OCI-LY1 (cell line): ENCODE measurements around the gene EPOP.

ENCODE experiments used
- H2AFZ ChIP-seq: fragments of 200-600 bp; sonication (generic), shearing (Covaris generic); 2 replicates; pipeline ENCODE4 v1.6.0; 2014; ENCODE audit warnings: antibody characterized with exemption, mild to moderate bottlenecking, low read length
- H3F3A ChIP-seq: fragments of 200-600 bp; sonication (generic), shearing (Covaris generic); 2 replicates; pipeline ENCODE4 v1.6.0; 2014; ENCODE audit warnings: mild to moderate bottlenecking, antibody characterized with exemption, low read length, moderate library complexity; ENCODE audit not compliant: insufficient read depth
- H3K27ac ChIP-seq: fragments of 200-600 bp; sonication (generic); 2 replicates; pipeline ENCODE4 v1.5.1; 2014; ENCODE audit warnings: low read length, mixed run types, mild to moderate bottlenecking, low read depth; ENCODE audit not compliant: poor library complexity, severe bottlenecking
- H3K27me3 ChIP-seq: fragments of 200-600 bp; sonication (generic); 2 replicates; pipeline ENCODE4 v1.6.0; 2014; ENCODE audit warnings: antibody characterized with exemption, mild to moderate bottlenecking, low read length, moderate library complexity; ENCODE audit not compliant: insufficient read depth
- H3K36me3 ChIP-seq: fragments of 200-600 bp; sonication (generic); 2 replicates; pipeline ENCODE4 v1.6.1; 2014; ENCODE audit warnings: mild to moderate bottlenecking, antibody characterized with exemption, low read length, moderate library complexity, mixed read lengths; ENCODE audit not compliant: insufficient read depth
- H3K4me1 ChIP-seq: fragments of 200-600 bp; sonication (generic); 2 replicates; pipeline ENCODE4 v1.5.1; 2014; ENCODE audit warnings: mild to moderate bottlenecking, low read length, moderate library complexity; ENCODE audit not compliant: insufficient read depth, severe bottlenecking
- H3K4me2 ChIP-seq: fragments of 200-600 bp; sonication (generic), shearing (Covaris generic); 2 replicates; pipeline ENCODE4 v1.6.1; 2014; ENCODE audit warnings: low read length
- H3K4me3 ChIP-seq: fragments of 200-600 bp; sonication (generic); 2 replicates; pipeline ENCODE4 v1.5.1; 2014; ENCODE audit warnings: low read length, low read depth, mild to moderate bottlenecking, mixed read lengths; ENCODE audit not compliant: poor library complexity, severe bottlenecking
- H3K79me2 ChIP-seq: fragments of 200-600 bp; shearing (Covaris generic); 2 replicates; pipeline ENCODE4 v1.6.1; 2016; ENCODE audit warnings: mixed run types, low read length, mixed read lengths; ENCODE audit not compliant: insufficient read depth
- H3K9ac ChIP-seq: fragments of 200-600 bp; sonication (generic), shearing (Covaris generic); 2 replicates; pipeline ENCODE4 v1.6.1; 2014; ENCODE audit warnings: mild to moderate bottlenecking, low read length, mixed read lengths
- H3K9me2 ChIP-seq: fragments of 200-600 bp; sonication (generic), shearing (Covaris generic); 2 replicates; pipeline ENCODE4 v1.6.1; 2014; ENCODE audit warnings: low read depth, mild to moderate bottlenecking, low read length, mixed read lengths
- H3K9me3 ChIP-seq: fragments of 200-600 bp; shearing (Covaris generic); 2 replicates; pipeline ENCODE4 v1.6.1; 2014; ENCODE audit warnings: low read length, mixed read lengths
- H4K20me1 ChIP-seq: fragments of 200-600 bp; sonication (generic), shearing (Covaris generic); 2 replicates; pipeline ENCODE4 v1.6.0; 2016; ENCODE audit warnings: mild to moderate bottlenecking, low read length; ENCODE audit not compliant: insufficient read depth
- EZH2 ChIP-seq: fragments of 200-600 bp; sonication (generic), shearing (Covaris generic); IDR thresholded peaks from 2 replicates; pipeline ENCODE4 v1.8.0; 2017; ENCODE audit warnings: borderline replicate concordance, mixed run types, mild to moderate bottlenecking, antibody characterized with exemption, low read length, moderate library complexity, mixed read lengths
- TF ChIP-seq, protein P1 (sequence below): fragments of 200-600 bp; sonication (generic), shearing (Covaris generic); IDR thresholded peaks from 2 replicates; pipeline ENCODE4 v1.5.1; 2017; ENCODE audit warnings: mild to moderate bottlenecking, antibody characterized with exemption, low read length, moderate library complexity, mixed read lengths

EPOP gene

DNA sequence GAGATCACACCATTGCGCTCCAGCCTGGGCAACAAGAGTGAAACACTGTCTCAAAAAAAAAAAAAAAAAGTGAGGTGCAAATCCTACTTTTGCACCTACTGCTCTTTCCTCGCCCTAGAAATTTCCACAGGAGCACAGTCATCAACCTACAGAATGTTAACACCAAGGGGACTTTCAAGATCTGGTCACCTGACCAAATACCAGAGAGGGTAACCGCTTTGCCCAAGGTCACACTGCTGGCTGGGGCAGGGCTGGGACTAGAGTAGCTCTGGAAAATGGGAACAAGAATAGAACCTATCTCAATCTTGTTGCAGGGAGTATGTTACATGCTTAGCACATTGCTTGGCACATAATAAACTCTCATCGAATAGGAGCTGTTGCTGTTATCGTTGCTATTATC, 24.0 kb upstream of the EPOP start:
- TF ChIP-seq, protein P1, sequence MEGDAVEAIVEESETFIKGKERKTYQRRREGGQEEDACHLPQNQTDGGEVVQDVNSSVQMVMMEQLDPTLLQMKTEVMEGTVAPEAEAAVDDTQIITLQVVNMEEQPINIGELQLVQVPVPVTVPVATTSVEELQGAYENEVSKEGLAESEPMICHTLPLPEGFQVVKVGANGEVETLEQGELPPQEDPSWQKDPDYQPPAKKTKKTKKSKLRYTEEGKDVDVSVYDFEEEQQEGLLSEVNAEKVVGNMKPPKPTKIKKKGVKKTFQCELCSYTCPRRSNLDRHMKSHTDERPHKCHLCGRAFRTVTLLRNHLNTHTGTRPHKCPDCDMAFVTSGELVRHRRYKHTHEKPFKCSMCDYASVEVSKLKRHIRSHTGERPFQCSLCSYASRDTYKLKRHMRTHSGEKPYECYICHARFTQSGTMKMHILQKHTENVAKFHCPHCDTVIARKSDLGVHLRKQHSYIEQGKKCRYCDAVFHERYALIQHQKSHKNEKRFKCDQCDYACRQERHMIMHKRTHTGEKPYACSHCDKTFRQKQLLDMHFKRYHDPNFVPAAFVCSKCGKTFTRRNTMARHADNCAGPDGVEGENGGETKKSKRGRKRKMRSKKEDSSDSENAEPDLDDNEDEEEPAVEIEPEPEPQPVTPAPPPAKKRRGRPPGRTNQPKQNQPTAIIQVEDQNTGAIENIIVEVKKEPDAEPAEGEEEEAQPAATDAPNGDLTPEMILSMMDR = no peak
- no peak for TF ChIP-seq EZH2
- H3K27me3 ChIP-seq = peaks cover 4% of the 10 kb centered on the region; the same call in 1 of the 2 replicates
- no peak overlapping the region for H3K27ac ChIP-seq
- no peak overlapping the region for H3K4me3 ChIP-seq
- no peaks in the 10 kb centered on the region for H3K9me3 ChIP-seq
- peaks cover 19% of the 10 kb centered on the region for H3K4me1 ChIP-seq
- H2AFZ ChIP-seq = no peak overlapping the region
- no peaks in the 10 kb centered on the region for H3K9me2 ChIP-seq
- H3K36me3 ChIP-seq = no peaks in the 10 kb centered on the region; the same call in 1 of the 2 replicates
- H4K20me1 ChIP-seq = no peaks in the 10 kb centered on the region
- H3K4me2 ChIP-seq = no peak overlapping the region
- H3K79me2 ChIP-seq = no peaks in the 10 kb centered on the region
- H3F3A ChIP-seq = peaks cover 7% of the 10 kb centered on the region; the same call in 1 of the 2 replicates
- H3K9ac ChIP-seq = no peak overlapping the region

DNA sequence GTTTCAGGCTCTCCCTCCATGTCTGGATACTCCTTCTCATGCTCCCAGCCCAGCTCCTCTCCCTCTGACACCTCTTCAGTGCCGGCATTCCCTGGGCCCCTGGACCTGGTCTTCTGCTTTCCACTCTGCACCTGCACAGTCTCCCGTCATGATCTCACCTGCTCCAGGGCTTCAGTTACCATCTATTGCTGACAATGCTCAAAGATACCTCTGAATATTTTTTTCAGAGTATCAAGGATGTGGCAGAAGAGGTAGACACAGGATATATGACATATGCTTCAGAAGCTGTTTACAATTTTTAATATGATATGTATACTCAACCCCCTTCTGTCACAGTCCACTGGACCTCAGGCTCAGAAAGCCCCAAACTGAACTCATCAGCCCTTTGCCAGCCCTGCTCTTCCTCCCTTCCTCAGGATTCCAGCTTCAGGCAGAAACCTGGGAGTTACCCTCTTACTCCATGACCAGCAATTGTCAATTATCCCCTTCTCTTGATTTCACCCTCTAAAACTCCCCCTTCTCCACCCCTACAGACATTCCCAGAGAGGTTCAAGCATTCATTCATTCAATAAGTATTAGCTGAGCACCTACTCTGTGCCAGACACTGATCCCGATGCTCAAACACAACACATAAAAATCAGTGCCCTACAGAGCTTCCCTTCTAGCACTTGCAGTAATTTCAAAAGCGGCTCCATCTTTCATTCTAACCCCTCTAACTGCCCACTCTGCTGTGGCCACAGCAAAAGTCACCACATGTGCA, 22.5 kb upstream of the EPOP start:
- H3K27me3 ChIP-seq = peaks cover 4% of the 10 kb centered on the region; the same call in 1 of the 2 replicates
- TF ChIP-seq, protein P1 = no peak
- TF ChIP-seq EZH2 = no peak
- no peak overlapping the region for H3K27ac ChIP-seq
- H3K9ac ChIP-seq = no peak overlapping the region
- peaks cover 7% of the 10 kb centered on the region; the same call in 1 of the 2 replicates for H3F3A ChIP-seq
- no peaks in the 10 kb centered on the region for H3K9me3 ChIP-seq
- H2AFZ ChIP-seq = no peak overlapping the region
- H3K36me3 ChIP-seq = no peaks in the 10 kb centered on the region; the same call in 1 of the 2 replicates
- H3K9me2 ChIP-seq = no peaks in the 10 kb centered on the region
- no peaks in the 10 kb centered on the region for H3K79me2 ChIP-seq
- no peak overlapping the region for H3K4me3 ChIP-seq
- peaks cover 10% of the 10 kb centered on the region for H3K4me1 ChIP-seq
- no peaks in the 10 kb centered on the region for H4K20me1 ChIP-seq
- no peak overlapping the region for H3K4me2 ChIP-seq

DNA sequence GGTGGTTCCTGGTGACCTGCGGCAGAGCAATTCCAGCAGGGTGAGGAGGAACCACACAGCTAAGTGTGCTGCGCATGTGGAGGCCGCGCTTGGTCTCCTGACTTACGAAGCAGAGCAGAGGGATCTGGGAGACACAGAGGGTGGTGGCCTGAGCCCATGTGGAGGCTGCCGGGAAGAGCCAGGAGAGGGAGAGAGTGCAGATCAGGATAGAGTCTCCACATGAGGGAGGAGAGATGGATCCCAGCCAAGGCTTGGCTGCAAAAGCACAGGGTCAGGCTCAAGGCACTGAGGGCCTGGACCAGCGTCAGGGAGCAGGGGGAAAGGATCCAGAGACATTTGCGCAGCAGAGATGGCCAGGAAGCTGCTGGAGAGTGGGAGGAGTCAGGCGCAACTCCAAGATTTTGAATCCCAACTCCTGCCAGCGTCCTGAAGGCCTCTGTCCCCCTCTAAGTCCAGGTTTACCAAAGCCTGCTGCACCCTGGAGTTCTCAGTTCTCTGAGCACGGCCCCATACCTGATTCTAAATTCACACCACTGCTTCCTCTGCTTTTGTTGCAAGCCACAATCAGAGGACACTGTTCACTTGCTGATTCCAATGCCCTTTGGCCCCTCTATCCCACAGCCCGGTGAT, 19.1 kb upstream of the EPOP start:
- no peaks in the 10 kb centered on the region for H3K9me2 ChIP-seq
- no peaks in the 10 kb centered on the region for H3K4me1 ChIP-seq
- 0 out of 2 replicates have a peak, but pooled peaks cover 2% of the 10 kb centered on the region for H4K20me1 ChIP-seq
- H3K9ac ChIP-seq = no peak overlapping the region
- H3K27me3 ChIP-seq = no peaks in the 10 kb centered on the region
- H3K79me2 ChIP-seq = no peaks in the 10 kb centered on the region
- no peak overlapping the region for H3K4me3 ChIP-seq
- no peak overlapping the region for H2AFZ ChIP-seq
- H3K27ac ChIP-seq = no peak overlapping the region
- no peak overlapping the region for H3K4me2 ChIP-seq
- no peaks in the 10 kb centered on the region for H3K36me3 ChIP-seq
- no peaks in the 10 kb centered on the region for H3F3A ChIP-seq
- H3K9me3 ChIP-seq = no peaks in the 10 kb centered on the region
- TF ChIP-seq, protein P1 = no peak
- TF ChIP-seq EZH2 = no peak
